SK-N-SH (cell line): Measurements from ENCODE around the gene DHRS7C. TPM values are rescaled to one million over a fixed set of nuclear protein-coding genes. Genes with fewer than 3 reads are reported as not detected.

Experiments
- CTCF ChIA-PET: fragments of 300-600, 350-600 bp; formaldehyde crosslinking; extraction: SDS; loops from one replicate; lab custom pipeline; 2021; lab: Yijun Ruan, JAX
- POLR2A ChIA-PET: fragments of 350-600 bp; sonication (Branson Sonifier 250); formaldehyde crosslinking; extraction: SDS; loops from one replicate; lab custom pipeline; 2020; ENCODE audit warnings: antibody characterized with exemption, inconsistent platforms; lab: Yijun Ruan, JAX
- DNase-seq: peaks from one replicate; pipeline ENCODE4 v3.0.0; 2012
- H2AFZ ChIP-seq: fragments of 200-600 bp; sonication (generic); 2 replicates; pipeline ENCODE4 v1.8.1; 2016; ENCODE audit warnings: antibody characterized with exemption, mild to moderate bottlenecking, low read depth
- H3F3A ChIP-seq: fragments of 200-600 bp; sonication (generic); replicated peaks from 2 replicates; pipeline ENCODE3; 2016; ENCODE audit warnings: antibody characterized with exemption, mild to moderate bottlenecking; ENCODE audit not compliant: insufficient read depth
- H3K27ac ChIP-seq, 2 experiments: fragments of 200-500 bp in 1 of 2; fragments of 200-600 bp in 1 of 2; sonication (Bioruptor generic) in 1 of 2; sonication (generic), shearing (Covaris generic) in 1 of 2; 2 replicates each; pipeline versions ENCODE4 v1.5.1 to v1.6.1; 2014 to 2016; ENCODE audit warnings: low read depth in 2 of 2, inconsistent platforms in 1 of 2, low read length in 1 of 2, mild to moderate bottlenecking in 1 of 2, mixed read lengths in 1 of 2
- H3K27me3 ChIP-seq: fragments of 200-600 bp; sonication (generic), shearing (Covaris generic); 2 replicates; pipeline ENCODE4 v1.6.1; 2016; ENCODE audit warnings: mixed run types; ENCODE audit not compliant: insufficient read depth
- H3K36me3 ChIP-seq, 2 experiments: fragments of 200-500 bp in 1 of 2; fragments of 200-600 bp in 1 of 2; sonication (Bioruptor generic) in 1 of 2; sonication (generic) in 1 of 2; replicated peaks in 1 of 2; 2 replicates each; pipeline versions ENCODE3 to v1.5.1; 2014 to 2016; ENCODE audit warnings: low read length in 1 of 2, mild to moderate bottlenecking in 1 of 2; ENCODE audit not compliant: insufficient read depth in 2 of 2, control insufficient read depth in 1 of 2
- H3K4me1 ChIP-seq, 2 experiments: fragments of 200-500 bp in 1 of 2; fragments of 200-600 bp in 1 of 2; sonication (Bioruptor generic) in 1 of 2; sonication (generic), shearing (Covaris generic) in 1 of 2; 2 replicates each; pipeline versions ENCODE4 v1.5.1 to v1.6.1; 2014 to 2016; ENCODE audit warnings: low read depth in 1 of 2, low read length in 1 of 2, mixed run types in 1 of 2; ENCODE audit not compliant: insufficient read depth in 2 of 2, control insufficient read depth in 1 of 2
- H3K4me2 ChIP-seq: fragments of 200-600 bp; sonication (generic), shearing (Covaris generic); 2 replicates; pipeline ENCODE4 v1.6.1; 2017; ENCODE audit warnings: mixed run types
- H3K4me3 ChIP-seq, 2 experiments: fragments of 200-500 bp in 1 of 2; fragments of 200-600 bp in 1 of 2; sonication (Bioruptor generic) in 1 of 2; sonication (generic), shearing (Covaris generic) in 1 of 2; 2 replicates each; pipeline versions ENCODE4 v1.5.1 to v1.8.1; 2014 to 2016; ENCODE audit warnings: low read depth in 2 of 2, inconsistent platforms in 1 of 2, low read length in 1 of 2, mild to moderate bottlenecking in 1 of 2, mixed read lengths in 1 of 2, moderate library complexity in 1 of 2
- H3K79me2 ChIP-seq: fragments of 200-600 bp; sonication (generic); 2 replicates; pipeline ENCODE4 v1.8.1; 2017; ENCODE audit warnings: mild to moderate bottlenecking; ENCODE audit not compliant: insufficient read depth
- H3K9ac ChIP-seq: fragments of 200-600 bp; sonication (generic); 2 replicates; pipeline ENCODE4 v1.6.1; 2017; ENCODE audit warnings: mixed run types
- H3K9me2 ChIP-seq: fragments of 200-600 bp; sonication (generic); 2 replicates; pipeline ENCODE4 v1.6.1; 2017; ENCODE audit warnings: mixed run types
- H3K9me3 ChIP-seq: fragments of 200-600 bp; sonication (generic); 2 replicates; pipeline ENCODE4 v1.6.1; 2017; ENCODE audit warnings: mixed run types, mild to moderate bottlenecking, moderate library complexity
- H4K20me1 ChIP-seq: fragments of 200-600 bp; sonication (generic); 2 replicates; pipeline ENCODE4 v1.6.1; 2017; ENCODE audit warnings: mild to moderate bottlenecking, mixed run types; ENCODE audit not compliant: insufficient read depth
- CHD2 ChIP-seq: fragments of 150-350 bp; IDR thresholded peaks from 2 replicates; pipeline ENCODE4 v1.6.1; 2018; ENCODE audit warnings: low read length; ENCODE audit not compliant: partially characterized antibody
- EZH2phosphoT487 ChIP-seq: fragments of 200-600 bp; sonication (generic); IDR thresholded peaks from 2 replicates; pipeline ENCODE4 v1.6.1; 2017; ENCODE audit warnings: low read depth, mixed run types, mild to moderate bottlenecking, antibody characterized with exemption, moderate library complexity, borderline replicate concordance
- GABPA ChIP-seq: IDR thresholded peaks from 2 replicates; pipeline ENCODE4 v1.4.0; 2012; ENCODE audit warnings: low read depth, mild to moderate bottlenecking
- JUND ChIP-seq: IDR thresholded peaks from 2 replicates; pipeline ENCODE4 v1.4.0; 2012
- MXI1 ChIP-seq: IDR thresholded peaks from 2 replicates; pipeline ENCODE4 v1.6.1; 2012; ENCODE audit warnings: mild to moderate bottlenecking, low read depth, low read length, improper control_type of control experiment
- NRF1 ChIP-seq: IDR thresholded peaks from 2 replicates; pipeline ENCODE4 v1.6.1; 2012; ENCODE audit warnings: low read depth, mild to moderate bottlenecking, low read length
- POLR2AphosphoS5 ChIP-seq: IDR thresholded peaks from 2 replicates; pipeline ENCODE4 v1.6.1; 2012; ENCODE audit warnings: low read depth, low read length
- RAD21 ChIP-seq: IDR thresholded peaks from 2 replicates; pipeline ENCODE4 v1.6.1; 2012; ENCODE audit warnings: mild to moderate bottlenecking, low read length
- RFX5 ChIP-seq: IDR thresholded peaks from 2 replicates; pipeline ENCODE4 v1.6.1; 2012; ENCODE audit warnings: mild to moderate bottlenecking, improper control_type of control experiment, low read length
- TCF12 ChIP-seq: IDR thresholded peaks from 2 replicates; pipeline ENCODE4 v1.4.0; 2012
- WGBS: methylation state at CpG from one replicate; pipeline ENCODE4 v1.1.6; 2017; ENCODE audit warnings: low lambda C conversion rate; 5-methylcytosine and 5-hydroxymethylcytosine counted together
- polyA plus RNA-seq, 3 experiments: library from polyadenylated mRNA; depleted of rRNA; stranded (reverse); fragments of >200 nt; gene quantifications; 2 replicates each; pipeline ENCODE4 v1.2.3, GENCODE V29; 2012
- TF ChIP-seq, protein P1 (sequence below): IDR thresholded peaks from 2 replicates; pipeline ENCODE4 v1.4.0; 2012; ENCODE audit warnings: low read depth, borderline replicate concordance
- TF ChIP-seq, protein P2 (sequence below): IDR thresholded peaks from 2 replicates; pipeline ENCODE4 v1.6.1; 2012; ENCODE audit warnings: mild to moderate bottlenecking, low read depth, low read length, moderate library complexity
- TF ChIP-seq, protein P3 (sequence below): fragments of 150-350 bp; IDR thresholded peaks from 2 replicates; pipeline ENCODE4 v1.6.1; 2017; ENCODE audit warnings: antibody characterized with exemption, low read length, low read depth, borderline replicate concordance
- TF ChIP-seq, protein P4 (sequence below): IDR thresholded peaks from 2 replicates; pipeline ENCODE4; 2012
- TF ChIP-seq, protein P5 (sequence below): fragments of 200-600 bp; sonication (generic); IDR thresholded peaks from 2 replicates; pipeline ENCODE4 v1.6.1; 2017; ENCODE audit warnings: antibody characterized with exemption, mild to moderate bottlenecking, moderate library complexity
- TF ChIP-seq, protein P6 (sequence below): IDR thresholded peaks from 2 replicates; pipeline ENCODE4 v1.4.0; 2012; ENCODE audit warnings: low read depth, borderline replicate concordance

Gene DHRS7C
- polyA plus RNA-seq, 1 of the 3 experiments (the other 2 are of a cell fraction) = not detected

DNA sequence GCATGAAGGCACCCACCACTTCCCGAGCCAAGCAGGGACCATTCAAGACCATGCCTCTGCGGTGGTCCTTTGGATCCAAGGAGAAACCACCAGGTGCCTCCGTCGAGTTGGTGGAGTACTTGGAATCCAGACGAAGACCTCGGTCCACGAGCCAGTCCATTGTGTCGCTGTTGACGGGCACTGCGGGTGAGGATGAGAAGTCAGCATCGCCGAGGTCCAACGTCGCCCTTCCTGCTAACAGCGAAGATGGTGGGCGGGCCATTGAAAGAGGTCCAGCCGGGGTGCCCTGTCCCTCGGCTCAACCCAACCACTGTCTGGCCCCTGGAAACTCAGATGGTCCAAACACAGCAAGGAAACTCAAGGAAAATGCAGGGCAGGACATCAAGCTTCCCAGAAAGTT, 63.4 kb downstream of the DHRS7C start:
- Histone ChIP-seq H3K4me3 (no peak overlapping the region), H3K9me3 (no peaks in the 10 kb centered on the region), H3K9ac (no peak overlapping the region), H3K27me3 (peaks cover 55% of the 10 kb centered on the region), H3K36me3 (no peaks in the 10 kb centered on the region), H2AFZ (no peak overlapping the region), H3K79me2 (no peaks in the 10 kb centered on the region), H3K9me2 (no peaks in the 10 kb centered on the region), H3K4me1 (no peaks in the 10 kb centered on the region), H3K4me2 (no peak overlapping the region), H3F3A (no peaks in the 10 kb centered on the region), H4K20me1 (no peaks in the 10 kb centered on the region), H3K27ac (no peak overlapping the region)
- DNase-seq = no peak
- WGBS = 22% methylated on average over 18 of the region's 18 CpGs
- ChIA-PET CTCF (interaction anchor here (0.7 to 1.4 kb wide), 12 partner anchors 9 to 152 kb away, joined by 3 to 12 read pairs (median 4); partner anchors contain the start of gene STX8), POLR2A (interaction anchor here (0.6 kb wide), 1 partner anchor 52 kb away, joined by 3 read pairs; no protein-coding TSS in a partner anchor)
- TF ChIP-seq TCF12 (no peak), MXI1 (no peak), EZH2phosphoT487 (no peak), RAD21 (no peak), NRF1 (no peak)
- TF ChIP-seq, protein P1, sequence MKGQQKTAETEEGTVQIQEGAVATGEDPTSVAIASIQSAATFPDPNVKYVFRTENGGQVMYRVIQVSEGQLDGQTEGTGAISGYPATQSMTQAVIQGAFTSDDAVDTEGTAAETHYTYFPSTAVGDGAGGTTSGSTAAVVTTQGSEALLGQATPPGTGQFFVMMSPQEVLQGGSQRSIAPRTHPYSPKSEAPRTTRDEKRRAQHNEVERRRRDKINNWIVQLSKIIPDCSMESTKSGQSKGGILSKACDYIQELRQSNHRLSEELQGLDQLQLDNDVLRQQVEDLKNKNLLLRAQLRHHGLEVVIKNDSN = no peak
- TF ChIP-seq, protein P2, sequence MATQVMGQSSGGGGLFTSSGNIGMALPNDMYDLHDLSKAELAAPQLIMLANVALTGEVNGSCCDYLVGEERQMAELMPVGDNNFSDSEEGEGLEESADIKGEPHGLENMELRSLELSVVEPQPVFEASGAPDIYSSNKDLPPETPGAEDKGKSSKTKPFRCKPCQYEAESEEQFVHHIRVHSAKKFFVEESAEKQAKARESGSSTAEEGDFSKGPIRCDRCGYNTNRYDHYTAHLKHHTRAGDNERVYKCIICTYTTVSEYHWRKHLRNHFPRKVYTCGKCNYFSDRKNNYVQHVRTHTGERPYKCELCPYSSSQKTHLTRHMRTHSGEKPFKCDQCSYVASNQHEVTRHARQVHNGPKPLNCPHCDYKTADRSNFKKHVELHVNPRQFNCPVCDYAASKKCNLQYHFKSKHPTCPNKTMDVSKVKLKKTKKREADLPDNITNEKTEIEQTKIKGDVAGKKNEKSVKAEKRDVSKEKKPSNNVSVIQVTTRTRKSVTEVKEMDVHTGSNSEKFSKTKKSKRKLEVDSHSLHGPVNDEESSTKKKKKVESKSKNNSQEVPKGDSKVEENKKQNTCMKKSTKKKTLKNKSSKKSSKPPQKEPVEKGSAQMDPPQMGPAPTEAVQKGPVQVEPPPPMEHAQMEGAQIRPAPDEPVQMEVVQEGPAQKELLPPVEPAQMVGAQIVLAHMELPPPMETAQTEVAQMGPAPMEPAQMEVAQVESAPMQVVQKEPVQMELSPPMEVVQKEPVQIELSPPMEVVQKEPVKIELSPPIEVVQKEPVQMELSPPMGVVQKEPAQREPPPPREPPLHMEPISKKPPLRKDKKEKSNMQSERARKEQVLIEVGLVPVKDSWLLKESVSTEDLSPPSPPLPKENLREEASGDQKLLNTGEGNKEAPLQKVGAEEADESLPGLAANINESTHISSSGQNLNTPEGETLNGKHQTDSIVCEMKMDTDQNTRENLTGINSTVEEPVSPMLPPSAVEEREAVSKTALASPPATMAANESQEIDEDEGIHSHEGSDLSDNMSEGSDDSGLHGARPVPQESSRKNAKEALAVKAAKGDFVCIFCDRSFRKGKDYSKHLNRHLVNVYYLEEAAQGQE = no peak
- TF ChIP-seq, protein P3, sequence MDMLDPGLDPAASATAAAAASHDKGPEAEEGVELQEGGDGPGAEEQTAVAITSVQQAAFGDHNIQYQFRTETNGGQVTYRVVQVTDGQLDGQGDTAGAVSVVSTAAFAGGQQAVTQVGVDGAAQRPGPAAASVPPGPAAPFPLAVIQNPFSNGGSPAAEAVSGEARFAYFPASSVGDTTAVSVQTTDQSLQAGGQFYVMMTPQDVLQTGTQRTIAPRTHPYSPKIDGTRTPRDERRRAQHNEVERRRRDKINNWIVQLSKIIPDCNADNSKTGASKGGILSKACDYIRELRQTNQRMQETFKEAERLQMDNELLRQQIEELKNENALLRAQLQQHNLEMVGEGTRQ = no peak

DNA sequence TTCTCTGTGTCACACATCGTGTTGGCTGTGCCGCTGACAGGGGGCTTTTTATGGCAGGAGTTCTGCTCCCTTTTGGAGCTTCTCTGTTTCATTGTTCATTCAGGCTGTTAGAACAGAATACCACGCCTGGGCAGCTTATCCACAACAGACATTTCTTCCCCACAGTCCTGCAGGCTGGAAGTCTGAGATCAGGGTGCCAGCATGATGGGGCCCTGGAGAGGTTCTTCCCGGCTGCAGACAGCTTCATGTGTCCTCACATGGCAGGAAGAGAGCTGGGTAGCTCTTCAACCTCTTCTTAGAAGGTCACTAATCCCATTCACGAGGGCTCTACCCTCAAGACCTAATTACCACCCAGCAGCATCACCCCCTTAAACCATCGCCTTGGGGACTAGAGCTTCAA, 65.1 kb downstream of the DHRS7C start:
- Histone ChIP-seq H3K9ac (no peak overlapping the region), H3K4me1 (no peaks in the 10 kb centered on the region), H3K27me3 (peaks cover 66% of the 10 kb centered on the region), H3K27ac (no peak overlapping the region), H3K4me3 (no peak overlapping the region), H3K4me2 (no peak overlapping the region), H3K36me3 (no peaks in the 10 kb centered on the region), H3K79me2 (no peaks in the 10 kb centered on the region), H2AFZ (no peak overlapping the region), H4K20me1 (no peaks in the 10 kb centered on the region), H3K9me2 (no peaks in the 10 kb centered on the region), H3K9me3 (no peaks in the 10 kb centered on the region), H3F3A (no peaks in the 10 kb centered on the region)
- ChIA-PET CTCF (interaction anchor here (0.8 to 1.6 kb wide), 3 partner anchors 18 to 149 kb away, joined by 3 to 4 read pairs (median 3); partner anchors contain the start of gene CFAP52), POLR2A (no interaction called here)
- 17% methylated on average over 5 of the region's 6 CpGs for whole genome bisulfite sequencing
- no peak for DNase-seq
- TF ChIP-seq CHD2 (no peak), POLR2AphosphoS5 (no peak), RFX5 (no peak), TCF12 (no peak), GABPA (no peak), JUND (no peak)
- TF ChIP-seq, protein P4, sequence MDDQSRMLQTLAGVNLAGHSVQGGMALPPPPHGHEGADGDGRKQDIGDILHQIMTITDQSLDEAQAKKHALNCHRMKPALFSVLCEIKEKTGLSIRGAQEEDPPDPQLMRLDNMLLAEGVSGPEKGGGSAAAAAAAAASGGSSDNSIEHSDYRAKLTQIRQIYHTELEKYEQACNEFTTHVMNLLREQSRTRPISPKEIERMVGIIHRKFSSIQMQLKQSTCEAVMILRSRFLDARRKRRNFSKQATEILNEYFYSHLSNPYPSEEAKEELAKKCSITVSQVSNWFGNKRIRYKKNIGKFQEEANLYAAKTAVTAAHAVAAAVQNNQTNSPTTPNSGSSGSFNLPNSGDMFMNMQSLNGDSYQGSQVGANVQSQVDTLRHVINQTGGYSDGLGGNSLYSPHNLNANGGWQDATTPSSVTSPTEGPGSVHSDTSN = no peak
- TF ChIP-seq, protein P5, sequence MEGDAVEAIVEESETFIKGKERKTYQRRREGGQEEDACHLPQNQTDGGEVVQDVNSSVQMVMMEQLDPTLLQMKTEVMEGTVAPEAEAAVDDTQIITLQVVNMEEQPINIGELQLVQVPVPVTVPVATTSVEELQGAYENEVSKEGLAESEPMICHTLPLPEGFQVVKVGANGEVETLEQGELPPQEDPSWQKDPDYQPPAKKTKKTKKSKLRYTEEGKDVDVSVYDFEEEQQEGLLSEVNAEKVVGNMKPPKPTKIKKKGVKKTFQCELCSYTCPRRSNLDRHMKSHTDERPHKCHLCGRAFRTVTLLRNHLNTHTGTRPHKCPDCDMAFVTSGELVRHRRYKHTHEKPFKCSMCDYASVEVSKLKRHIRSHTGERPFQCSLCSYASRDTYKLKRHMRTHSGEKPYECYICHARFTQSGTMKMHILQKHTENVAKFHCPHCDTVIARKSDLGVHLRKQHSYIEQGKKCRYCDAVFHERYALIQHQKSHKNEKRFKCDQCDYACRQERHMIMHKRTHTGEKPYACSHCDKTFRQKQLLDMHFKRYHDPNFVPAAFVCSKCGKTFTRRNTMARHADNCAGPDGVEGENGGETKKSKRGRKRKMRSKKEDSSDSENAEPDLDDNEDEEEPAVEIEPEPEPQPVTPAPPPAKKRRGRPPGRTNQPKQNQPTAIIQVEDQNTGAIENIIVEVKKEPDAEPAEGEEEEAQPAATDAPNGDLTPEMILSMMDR = no peak
- TF ChIP-seq, protein P6, sequence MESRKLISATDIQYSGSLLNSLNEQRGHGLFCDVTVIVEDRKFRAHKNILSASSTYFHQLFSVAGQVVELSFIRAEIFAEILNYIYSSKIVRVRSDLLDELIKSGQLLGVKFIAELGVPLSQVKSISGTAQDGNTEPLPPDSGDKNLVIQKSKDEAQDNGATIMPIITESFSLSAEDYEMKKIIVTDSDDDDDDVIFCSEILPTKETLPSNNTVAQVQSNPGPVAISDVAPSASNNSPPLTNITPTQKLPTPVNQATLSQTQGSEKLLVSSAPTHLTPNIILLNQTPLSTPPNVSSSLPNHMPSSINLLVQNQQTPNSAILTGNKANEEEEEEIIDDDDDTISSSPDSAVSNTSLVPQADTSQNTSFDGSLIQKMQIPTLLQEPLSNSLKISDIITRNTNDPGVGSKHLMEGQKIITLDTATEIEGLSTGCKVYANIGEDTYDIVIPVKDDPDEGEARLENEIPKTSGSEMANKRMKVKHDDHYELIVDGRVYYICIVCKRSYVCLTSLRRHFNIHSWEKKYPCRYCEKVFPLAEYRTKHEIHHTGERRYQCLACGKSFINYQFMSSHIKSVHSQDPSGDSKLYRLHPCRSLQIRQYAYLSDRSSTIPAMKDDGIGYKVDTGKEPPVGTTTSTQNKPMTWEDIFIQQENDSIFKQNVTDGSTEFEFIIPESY = no peak
